SH-SY5Y (cell line): ENCODE measurements around the gene TECPR2.

Source experiments
- GATA2 ChIP-seq: IDR thresholded peaks from 2 replicates; pipeline ENCODE4 v1.6.1; 2011; ENCODE audit warnings: mild to moderate bottlenecking, low read depth, low read length
- GATA3 ChIP-seq: IDR thresholded peaks from 2 replicates; pipeline ENCODE4 v1.6.1; 2011; ENCODE audit warnings: low read depth, mild to moderate bottlenecking, low read length, moderate library complexity

DNA sequence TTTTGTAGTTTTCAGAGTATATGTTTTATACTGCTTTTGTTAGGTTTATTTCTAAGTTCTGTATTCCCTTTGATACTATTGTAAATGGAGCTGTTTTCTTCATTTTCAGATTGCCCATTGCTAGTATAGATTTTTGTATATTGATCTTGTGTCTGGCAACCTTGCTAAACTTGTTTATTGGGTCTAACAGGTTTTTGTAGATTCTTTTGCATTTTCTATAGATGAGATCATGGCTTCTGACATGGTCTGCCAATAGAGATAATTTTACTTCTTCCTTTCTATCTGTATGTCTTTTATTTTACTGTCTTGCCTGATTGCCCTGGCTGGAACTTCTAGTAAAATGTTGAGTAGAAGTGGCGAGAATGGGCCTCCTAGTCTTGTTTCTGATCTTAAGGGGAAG lies 106.5 kb downstream of the TECPR2 start:
- no peak for TF ChIP-seq GATA2
- TF ChIP-seq GATA3 = no peak
